Fibroblast of peridontal ligament (primary cell): Measurements from ENCODE around the gene CBARP.

Source experiments
- DNase-seq: peaks from one replicate; pipeline ENCODE4 v3.0.0-alpha.2; 2010; ENCODE audit errors: extremely low read depth

CBARP gene

GRCh38 chr19:1275260-1275975 lies 37.6 kb upstream of the CBARP start, which contains the start of gene FAM174C:
TSS of gene FAM174C (plus strand) at chr19:1275530. CDS start at chr19:1275550, 20 bp downstream.
- DNase-seq, result peak; percentile 95

GRCh38 chr19:1274852-1275259 lies 37.1 kb upstream of the CBARP start:
- no peak for DNase-seq

GRCh38 chr19:1274081-1274851 lies 36.5 kb upstream of the CBARP start:
- DNase-seq, result no peak

- no peak for DNase-seq
These were observed 35.6 kb upstream of the CBARP start for GRCh38 chr19:1273263-1274041.

GRCh38 chr19:1272423-1273262 lies 34.8 kb upstream of the CBARP start:
- no peak for DNase-seq

GRCh38 chr19:1271528-1272422 lies 34.0 kb upstream of the CBARP start:
- DNase-seq, result no peak

GRCh38 chr19:1270854-1271527 lies 33.2 kb upstream of the CBARP start:
- DNase-seq, result no peak

GRCh38 chr19:1270213-1270853 lies 32.5 kb upstream of the CBARP start:
- no peak for DNase-seq

- DNase-seq, result peak; percentile 93
These were observed 31.8 kb upstream of the CBARP start for GRCh38 chr19:1269478-1270212.

GRCh38 chr19:1269065-1269477 lies 31.3 kb upstream of the CBARP start, which contains the start of gene CIRBP:
TSS of gene CIRBP (plus strand) at chr19:1269332. CDS start at chr19:1270934, 1,602 bp downstream.
- DNase-seq, result peak; percentile 99

GRCh38 chr19:1268226-1269064 lies 30.6 kb upstream of the CBARP start:
- no peak for DNase-seq

GRCh38 chr19:1267477-1268225 lies 29.8 kb upstream of the CBARP start:
- DNase-seq, result peak; percentile 31

GRCh38 chr19:1266916-1267476 lies 29.2 kb upstream of the CBARP start:
- DNase-seq, result peak; percentile 38

GRCh38 chr19:1266129-1266915 lies 28.5 kb upstream of the CBARP start:
- peak; percentile 69 for DNase-seq

- DNase-seq, result peak; percentile 72
These were observed 27.9 kb upstream of the CBARP start for GRCh38 chr19:1265615-1266128.
